Suprapubic skin (tissue), 4 donors: Measurements from ENCODE around the gene SYTL1. TPM values are rescaled to one million over a fixed set of nuclear protein-coding genes. Genes with fewer than 3 reads are reported as not detected.

Source experiments
- DNase-seq, 2 donors: peaks; one replicate each; pipeline ENCODE4 v3.0.0-alpha.2; 2019; ENCODE audit warnings: low spot score in 2 of 2
- H3K27ac ChIP-seq: fragments of 200-600 bp; sonication (generic); one replicate; pipeline ENCODE4 v1.5.1; 2019
- H3K27me3 ChIP-seq: fragments of 200-600 bp; sonication (generic); one replicate; pipeline ENCODE4 v1.5.1; 2019
- H3K36me3 ChIP-seq: fragments of 200-600 bp; sonication (generic); one replicate; pipeline ENCODE4 v1.5.1; 2019
- H3K4me1 ChIP-seq: fragments of 200-600 bp; sonication (generic); one replicate; pipeline ENCODE4 v1.5.1; 2019
- H3K4me3 ChIP-seq: fragments of 200-600 bp; sonication (generic); one replicate; pipeline ENCODE4 v1.5.1; 2019; ENCODE audit warnings: mild to moderate bottlenecking
- H3K9me3 ChIP-seq: fragments of 200-600 bp; sonication (generic); one replicate; pipeline ENCODE4 v1.5.1; 2019
- CTCF ChIP-seq, 2 donors: fragments of 200-600 bp in 1 of 2; fragments of 450-650 bp in 1 of 2; sonication (generic) in 1 of 2; IDR thresholded peaks; one replicate each; pipeline ENCODE4 v1.5.1; 2016 to 2019; ENCODE audit warnings: antibody characterized with exemption in 2 of 2, mild to moderate bottlenecking in 1 of 2, moderate library complexity in 1 of 2
- EP300 ChIP-seq: sonication (generic); formaldehyde crosslinking; IDR thresholded peaks from one replicate; pipeline ENCODE4 v1.6.1; 2017; ENCODE audit warnings: antibody characterized with exemption
- POLR2A ChIP-seq, 2 donors: fragments of 450-650 bp; IDR thresholded peaks; one replicate each; pipeline ENCODE4 v1.6.1; 2017; ENCODE audit warnings: antibody characterized with exemption in 2 of 2, mild to moderate bottlenecking in 2 of 2, moderate library complexity in 2 of 2
- POLR2AphosphoS5 ChIP-seq, 3 donors: sonication (generic); formaldehyde crosslinking; IDR thresholded peaks; one replicate each; pipeline ENCODE4 v1.6.1; 2017; ENCODE audit warnings: antibody characterized with exemption in 3 of 3
- WGBS: methylation state at CpG from one replicate; pipeline ENCODE4 v1.1.5; 2018; 5-methylcytosine and 5-hydroxymethylcytosine counted together
- total RNA-seq, 4 donors: library from RNA; depleted of rRNA; stranded (reverse); fragments of >200 nt; gene quantifications; one replicate each; pipeline ENCODE4 v1.1.0, GENCODE V29; 2016

The SYTL1 gene
- 100 to 1,000 TPM; 142 to 176 (median 168) TPM for total RNA-seq

DNA sequence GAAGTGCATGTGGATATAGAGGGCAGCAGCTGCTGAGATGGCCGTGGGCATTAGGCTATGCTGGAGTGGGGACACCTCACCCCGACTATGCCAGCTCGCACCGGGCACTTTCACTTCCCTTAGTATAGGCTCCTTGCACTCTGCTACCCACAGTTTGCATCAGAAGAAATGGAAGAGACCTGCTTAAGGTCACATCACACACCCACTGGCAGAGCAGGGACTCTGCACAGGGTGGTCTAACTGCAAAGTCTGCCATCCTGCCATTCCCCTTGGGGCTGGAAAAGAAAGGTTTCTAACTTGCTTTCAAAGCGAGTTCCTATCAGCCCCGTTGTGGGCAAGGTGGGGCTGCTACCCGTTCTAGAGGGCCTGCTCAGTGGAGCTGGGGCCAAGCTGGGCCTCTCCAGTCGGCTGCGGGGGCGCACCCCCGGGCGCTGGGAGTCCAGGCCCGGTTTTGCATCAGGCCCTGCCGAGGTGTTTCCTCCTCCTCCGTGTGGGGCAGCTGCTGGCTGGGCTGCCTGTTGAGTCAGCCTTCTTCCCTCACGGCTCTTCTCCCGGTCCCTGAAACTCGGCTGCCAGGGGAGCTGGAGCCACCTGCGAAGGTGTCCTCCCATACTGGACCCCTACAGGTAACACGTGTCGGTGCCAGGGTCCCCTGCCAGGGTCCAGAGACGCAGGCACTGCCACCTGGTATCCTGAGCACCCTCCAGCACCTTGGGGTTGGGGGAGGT, at the start of gene SYTL1:
SYTL1 (plus strand) TSS at position 498 of the 728 bp plus-strand sequence. CDS start 3,313 bp downstream, outside the sequence.
- Histone ChIP-seq H3K27me3 (no peaks in the 10 kb centered on the region), H3K4me1 (peaks cover 29% of the 10 kb centered on the region), H3K36me3 (peaks cover 2% of the 10 kb centered on the region), H3K4me3 (peak within 1 kb of the TSS; percentile 48), H3K9me3 (no peaks in the 10 kb centered on the region), H3K27ac (peak within 1 kb of the TSS; percentile 91)
- 18% methylated on average over 10 of the region's 22 CpGs for WGBS
- no peak for DNase-seq
- no peak for TF ChIP-seq POLR2AphosphoS5 (IDR thresholded peaks at IDR 0.05)

DNA sequence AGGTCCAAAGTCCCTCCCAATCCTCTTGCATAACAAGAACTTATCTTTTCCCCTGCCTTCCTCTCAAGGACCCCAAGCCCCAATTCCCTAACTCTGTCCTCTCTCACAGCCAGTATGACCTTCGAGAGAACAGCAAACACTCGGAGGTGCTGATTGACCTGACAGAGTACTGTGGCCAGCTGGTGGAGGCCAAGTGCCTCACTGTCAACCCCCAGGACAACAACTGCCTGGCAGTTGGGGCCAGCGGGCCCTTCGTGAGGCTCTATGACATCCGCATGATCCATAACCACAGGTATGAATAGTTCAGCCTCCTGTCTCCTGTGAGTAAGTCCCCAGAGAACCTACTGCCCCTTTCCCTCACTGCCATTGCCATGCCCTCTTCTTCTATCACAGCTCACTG, 49.7 kb upstream of the SYTL1 start:
- H3K27ac ChIP-seq, result no peak overlapping the region
- H3K9me3 ChIP-seq, result no peaks in the 10 kb centered on the region
- no peaks in the 10 kb centered on the region for H3K27me3 ChIP-seq
- no peaks in the 10 kb centered on the region for H3K4me1 ChIP-seq
- 86% methylated on average over 5 of the region's 5 CpGs for WGBS
- no peak for DNase-seq
- no peak overlapping the region for H3K4me3 ChIP-seq
- peaks cover 80% of the 10 kb centered on the region for H3K36me3 ChIP-seq
- TF ChIP-seq EP300 (no peak), POLR2AphosphoS5 (IDR thresholded peaks at IDR 0.05) (no peak), POLR2A (IDR thresholded peaks at IDR 0.05) (no peak), CTCF (IDR thresholded peaks at IDR 0.05) (no peak)

- WGBS, result 92% methylated on average over 8 of the region's 8 CpGs
- TF ChIP-seq EP300, result no peak
- Histone ChIP-seq H3K4me3 (no peak overlapping the region), H3K36me3 (peaks cover 86% of the 10 kb centered on the region), H3K27ac (no peak overlapping the region), H3K4me1 (peaks cover 8% of the 10 kb centered on the region), H3K9me3 (no peaks in the 10 kb centered on the region), H3K27me3 (no peaks in the 10 kb centered on the region)
- DNase-seq, result no peak
Measured at GRCh38 chr1:27293915-27294314, 47.9 kb upstream of the SYTL1 start.

GRCh38 chr1:27296773-27297291, 45.0 kb upstream of the SYTL1 start:
- Histone ChIP-seq H3K9me3 (no peaks in the 10 kb centered on the region), H3K27ac (no peak overlapping the region), H3K27me3 (no peaks in the 10 kb centered on the region), H3K4me3 (no peak overlapping the region), H3K4me1 (peaks cover 32% of the 10 kb centered on the region), H3K36me3 (peaks cover 80% of the 10 kb centered on the region)
- WGBS, result 39% methylated on average over 10 of the region's 10 CpGs
- peak in 1 of 2 donors; percentile 71 for TF ChIP-seq CTCF (IDR thresholded peaks at IDR 0.05)
- no peak for TF ChIP-seq EP300
- no peak for TF ChIP-seq POLR2A (IDR thresholded peaks at IDR 0.05)
- DNase-seq, result peak; percentile 76 to 86

GRCh38 chr1:27297903-27298302, 43.9 kb upstream of the SYTL1 start:
- no peaks in the 10 kb centered on the region for H3K9me3 ChIP-seq
- no peaks in the 10 kb centered on the region for H3K27me3 ChIP-seq
- H3K27ac ChIP-seq, result no peak overlapping the region
- no peak for DNase-seq
- H3K4me3 ChIP-seq, result no peak overlapping the region
- H3K36me3 ChIP-seq, result peaks cover 79% of the 10 kb centered on the region
- TF ChIP-seq POLR2AphosphoS5 (IDR thresholded peaks at IDR 0.05) (no peak), CTCF (IDR thresholded peaks at IDR 0.05) (no peak), EP300 (no peak), POLR2A (IDR thresholded peaks at IDR 0.05) (no peak)
- H3K4me1 ChIP-seq, result peaks cover 32% of the 10 kb centered on the region
- 80% methylated on average over 1 of the region's 3 CpGs for WGBS

DNA sequence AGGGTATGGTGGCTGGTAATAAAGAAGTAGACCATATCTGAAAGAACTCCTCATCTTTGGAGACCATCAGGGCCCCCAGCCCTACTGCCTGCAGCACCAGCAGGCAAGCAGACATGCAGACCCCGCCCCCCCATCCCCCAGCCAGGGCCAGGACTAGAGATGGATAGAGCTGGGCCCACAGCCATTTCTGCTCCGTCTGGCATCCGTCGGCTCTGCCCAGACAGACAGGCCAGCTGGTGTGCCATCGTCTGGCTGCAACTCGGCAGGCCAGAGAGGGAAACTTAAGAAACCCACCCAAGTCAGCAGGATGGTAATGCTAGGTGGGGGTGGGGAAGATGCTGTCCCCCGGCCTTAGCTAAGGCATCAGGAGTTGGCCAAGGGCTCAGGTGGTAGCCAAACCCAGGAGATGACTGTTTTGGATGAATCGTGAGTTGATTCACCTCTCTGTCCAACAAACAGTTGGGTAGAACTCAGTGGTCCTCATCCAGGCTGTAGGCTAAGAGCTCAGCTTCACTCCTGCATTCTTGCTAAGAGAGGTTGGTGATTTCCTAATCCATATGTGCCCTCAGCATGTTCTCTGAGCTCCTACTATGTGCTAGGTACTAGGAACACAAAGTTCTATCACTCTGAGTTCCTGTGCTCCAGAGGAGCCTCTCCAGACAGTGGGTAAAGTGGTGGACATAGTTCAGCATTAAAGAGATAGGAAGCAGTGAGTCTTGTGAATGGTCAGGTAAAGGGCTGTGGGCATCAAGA, 43.0 kb upstream of the SYTL1 start:
- TF ChIP-seq EP300 (no peak), POLR2AphosphoS5 (IDR thresholded peaks at IDR 0.05) (no peak), CTCF (IDR thresholded peaks at IDR 0.05) (no peak), POLR2A (IDR thresholded peaks at IDR 0.05) (no peak)
- no peak for DNase-seq
- Histone ChIP-seq H3K27me3 (no peaks in the 10 kb centered on the region), H3K4me1 (peaks cover 32% of the 10 kb centered on the region), H3K27ac (peak overlapping the region; percentile 76), H3K36me3 (peaks cover 78% of the 10 kb centered on the region), H3K9me3 (no peaks in the 10 kb centered on the region), H3K4me3 (no peak overlapping the region)
- WGBS, result 48% methylated on average over 5 of the region's 8 CpGs
